ENCODE data around the gene PCK1.
A peak's percentile ranks its signal among the peaks of the same experiment; 100 is the strongest.

DNA sequence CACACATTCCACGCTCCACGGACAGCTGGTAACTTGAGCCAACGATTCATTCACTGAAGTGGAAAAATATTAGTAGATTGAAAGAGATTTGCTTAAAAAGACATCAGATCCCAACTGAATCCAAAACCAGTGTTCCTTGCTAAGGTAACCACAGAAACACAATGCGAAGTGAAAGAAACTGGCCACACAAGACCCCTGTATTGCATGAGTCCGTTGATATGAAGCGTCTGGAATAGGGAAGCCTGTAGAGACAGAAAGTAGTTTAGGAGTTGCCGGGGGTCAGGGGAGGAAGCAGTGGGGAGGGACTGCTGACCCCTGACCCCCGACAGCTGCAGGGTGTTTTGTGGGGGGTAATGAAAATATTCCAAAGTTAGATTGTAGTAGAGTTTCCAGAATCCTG is 10.0 kb downstream of the PCK1 start:
- TF ChIP-seq MAFK (conservative IDR thresholded peaks at IDR 0.05 in 1 of 2, IDR thresholded peaks at IDR 0.05 in 1 of 2; ENCODE audit: low read length in 2 of 2) (no peak), MTF1 (CRISPR knock-in tag; IDR thresholded peaks at IDR 0.05) (no peak), HOXA5 (CRISPR knock-in tag; IDR thresholded peaks at IDR 0.05) (no peak), KLF12 (CRISPR knock-in tag; IDR thresholded peaks at IDR 0.05; ENCODE audit: borderline replicate concordance) (no peak), POLR2A (IDR thresholded peaks at IDR 0.05; ENCODE audit: insufficient read depth in 1 of 2, low read depth in 2 of 2, low read length in 2 of 2) (0 out of 4 replicates have a peak, but pooled peaks of 1 of the 2 experiments have one; percentile 10)
- TF ChIP-seq, protein P1, sequence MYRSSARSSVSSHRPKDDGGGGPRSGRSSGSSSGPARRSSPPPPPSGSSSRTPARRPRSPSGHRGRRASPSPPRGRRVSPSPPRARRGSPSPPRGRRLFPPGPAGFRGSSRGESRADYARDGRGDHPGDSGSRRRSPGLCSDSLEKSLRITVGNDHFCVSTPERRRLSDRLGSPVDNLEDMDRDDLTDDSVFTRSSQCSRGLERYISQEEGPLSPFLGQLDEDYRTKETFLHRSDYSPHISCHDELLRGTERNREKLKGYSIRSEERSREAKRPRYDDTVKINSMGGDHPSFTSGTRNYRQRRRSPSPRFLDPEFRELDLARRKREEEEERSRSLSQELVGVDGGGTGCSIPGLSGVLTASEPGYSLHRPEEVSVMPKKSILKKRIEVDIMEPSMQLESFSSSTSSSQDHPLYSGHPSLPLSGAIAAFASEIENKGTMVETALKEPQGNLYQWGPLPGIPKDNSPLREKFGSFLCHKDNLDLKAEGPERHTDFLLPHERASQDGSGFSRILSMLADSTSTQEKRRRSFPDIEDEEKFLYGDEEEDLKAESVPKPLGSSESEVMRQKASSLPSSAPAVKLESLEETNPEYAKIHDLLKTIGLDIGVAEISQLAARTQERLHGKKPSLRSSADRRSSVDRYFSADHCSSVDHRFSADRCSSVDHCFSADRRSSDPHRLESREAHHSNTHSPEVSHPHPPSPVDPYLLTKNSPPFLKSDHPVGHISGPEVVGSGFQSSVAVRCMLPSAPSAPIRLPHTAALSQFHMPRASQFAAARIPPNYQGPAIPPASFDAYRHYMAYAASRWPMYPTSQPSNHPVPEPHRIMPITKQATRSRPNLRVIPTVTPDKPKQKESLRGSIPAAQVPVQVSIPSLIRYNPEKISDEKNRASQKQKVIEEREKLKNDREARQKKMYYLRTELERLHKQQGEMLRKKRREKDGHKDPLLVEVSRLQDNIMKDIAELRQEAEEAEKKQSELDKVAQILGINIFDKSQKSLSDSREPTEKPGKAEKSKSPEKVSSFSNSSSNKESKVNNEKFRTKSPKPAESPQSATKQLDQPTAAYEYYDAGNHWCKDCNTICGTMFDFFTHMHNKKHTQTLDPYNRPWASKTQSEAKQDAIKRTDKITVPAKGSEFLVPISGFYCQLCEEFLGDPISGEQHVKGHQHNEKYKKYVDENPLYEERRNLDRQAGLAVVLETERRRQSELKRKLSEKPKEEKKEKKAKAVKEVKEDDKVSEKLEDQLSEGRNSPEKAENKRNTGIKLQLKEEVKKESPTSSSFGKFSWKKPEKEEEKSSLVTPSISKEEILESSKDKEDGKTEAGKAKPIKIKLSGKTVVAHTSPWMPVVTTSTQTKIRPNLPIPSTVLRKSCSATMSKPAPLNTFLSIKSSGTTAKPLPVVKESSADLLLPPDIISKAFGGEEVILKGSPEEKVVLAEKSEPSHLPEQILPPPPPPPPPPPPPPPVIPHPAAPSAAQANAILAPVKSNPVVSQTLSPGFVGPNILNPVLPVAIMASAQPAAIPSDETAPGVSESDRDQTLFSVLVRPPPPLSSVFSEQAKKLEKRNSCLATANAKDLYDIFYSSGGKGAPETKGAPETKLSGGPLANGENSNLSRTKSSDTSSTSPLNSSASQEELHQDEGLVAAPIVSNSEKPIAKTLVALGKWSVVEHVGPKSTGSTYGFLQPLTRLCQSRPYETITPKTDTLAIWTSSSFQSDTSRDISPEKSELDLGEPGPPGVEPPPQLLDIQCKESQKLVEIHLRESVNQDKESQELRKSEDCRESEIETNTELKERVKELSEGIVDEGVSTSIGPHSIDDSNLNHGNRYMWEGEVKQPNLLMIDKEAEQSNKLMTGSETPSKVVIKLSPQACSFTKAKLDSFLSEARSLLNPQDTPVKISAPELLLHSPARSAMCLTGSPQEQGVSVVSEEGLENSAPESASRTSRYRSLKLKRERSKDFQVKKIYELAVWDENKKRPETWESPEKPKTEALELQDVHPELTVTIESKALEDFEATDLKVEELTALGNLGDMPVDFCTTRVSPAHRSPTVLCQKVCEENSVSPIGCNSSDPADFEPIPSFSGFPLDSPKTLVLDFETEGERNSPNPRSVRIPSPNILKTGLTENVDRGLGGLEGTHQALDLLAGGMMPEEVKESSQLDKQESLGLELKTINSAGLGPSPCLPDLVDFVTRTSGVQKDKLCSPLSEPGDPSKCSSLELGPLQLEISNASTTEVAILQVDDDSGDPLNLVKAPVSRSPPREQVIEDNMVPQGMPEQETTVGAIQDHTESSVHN (CRISPR knock-in tag; IDR thresholded peaks at IDR 0.05) = no peak
- TF ChIP-seq, protein P2, sequence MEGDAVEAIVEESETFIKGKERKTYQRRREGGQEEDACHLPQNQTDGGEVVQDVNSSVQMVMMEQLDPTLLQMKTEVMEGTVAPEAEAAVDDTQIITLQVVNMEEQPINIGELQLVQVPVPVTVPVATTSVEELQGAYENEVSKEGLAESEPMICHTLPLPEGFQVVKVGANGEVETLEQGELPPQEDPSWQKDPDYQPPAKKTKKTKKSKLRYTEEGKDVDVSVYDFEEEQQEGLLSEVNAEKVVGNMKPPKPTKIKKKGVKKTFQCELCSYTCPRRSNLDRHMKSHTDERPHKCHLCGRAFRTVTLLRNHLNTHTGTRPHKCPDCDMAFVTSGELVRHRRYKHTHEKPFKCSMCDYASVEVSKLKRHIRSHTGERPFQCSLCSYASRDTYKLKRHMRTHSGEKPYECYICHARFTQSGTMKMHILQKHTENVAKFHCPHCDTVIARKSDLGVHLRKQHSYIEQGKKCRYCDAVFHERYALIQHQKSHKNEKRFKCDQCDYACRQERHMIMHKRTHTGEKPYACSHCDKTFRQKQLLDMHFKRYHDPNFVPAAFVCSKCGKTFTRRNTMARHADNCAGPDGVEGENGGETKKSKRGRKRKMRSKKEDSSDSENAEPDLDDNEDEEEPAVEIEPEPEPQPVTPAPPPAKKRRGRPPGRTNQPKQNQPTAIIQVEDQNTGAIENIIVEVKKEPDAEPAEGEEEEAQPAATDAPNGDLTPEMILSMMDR (CRISPR knock-in tag; IDR thresholded peaks at IDR 0.05) = no peak
- TF ChIP-seq, protein P3, sequence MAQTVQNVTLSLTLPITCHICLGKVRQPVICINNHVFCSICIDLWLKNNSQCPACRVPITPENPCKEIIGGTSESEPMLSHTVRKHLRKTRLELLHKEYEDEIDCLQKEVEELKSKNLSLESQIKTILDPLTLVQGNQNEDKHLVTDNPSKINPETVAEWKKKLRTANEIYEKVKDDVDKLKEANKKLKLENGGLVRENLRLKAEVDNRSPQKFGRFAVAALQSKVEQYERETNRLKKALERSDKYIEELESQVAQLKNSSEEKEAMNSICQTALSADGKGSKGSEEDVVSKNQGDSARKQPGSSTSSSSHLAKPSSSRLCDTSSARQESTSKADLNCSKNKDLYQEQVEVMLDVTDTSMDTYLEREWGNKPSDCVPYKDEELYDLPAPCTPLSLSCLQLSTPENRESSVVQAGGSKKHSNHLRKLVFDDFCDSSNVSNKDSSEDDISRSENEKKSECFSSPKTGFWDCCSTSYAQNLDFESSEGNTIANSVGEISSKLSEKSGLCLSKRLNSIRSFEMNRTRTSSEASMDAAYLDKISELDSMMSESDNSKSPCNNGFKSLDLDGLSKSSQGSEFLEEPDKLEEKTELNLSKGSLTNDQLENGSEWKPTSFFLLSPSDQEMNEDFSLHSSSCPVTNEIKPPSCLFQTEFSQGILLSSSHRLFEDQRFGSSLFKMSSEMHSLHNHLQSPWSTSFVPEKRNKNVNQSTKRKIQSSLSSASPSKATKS (CRISPR knock-in tag; IDR thresholded peaks at IDR 0.05) = no peak
